ENCODE results near the gene FJX1. TPM values are rescaled to one million over a fixed set of nuclear protein-coding genes. Genes with fewer than 3 reads are reported as not detected.

Gene FJX1
- polyA plus RNA-seq, result not detected

GRCh38 chr11:35617687-35618496 is at the start of gene FJX1:
TSS of gene FJX1 (plus strand) at chr11:35618460. CDS start at chr11:35618637, 177 bp downstream.
- Mint-ChIP-seq H3K4me1 (peaks cover 6 to 12% (median 10%) of the 10 kb centered on the region in 3 donors), H3K4me3 (peak within 1 kb of the TSS; percentile 78 to 91 (median 86)), H3K36me3 (no peaks in the 10 kb centered on the region), H3K27ac (no peak within 1 kb of the TSS), H3K9me3 (no peaks in the 10 kb centered on the region), H3K27me3 (peaks cover 39% of the 10 kb centered on the region)

- Mint-ChIP-seq H3K9me3 (peaks cover 4 to 17% (median 15%) of the 10 kb centered on the region in 3 donors), H3K4me1 (no peaks in the 10 kb centered on the region), H3K27me3 (peaks cover 4% of the 10 kb centered on the region), H3K36me3 (no peaks in the 10 kb centered on the region), H3K4me3 (no peak overlapping the region), H3K27ac (no peak overlapping the region)
Measured at GRCh38 chr11:35571696-35572095, 46.6 kb upstream of the FJX1 start.

GRCh38 chr11:35579557-35580396 is 38.5 kb upstream of the FJX1 start:
- Mint-ChIP-seq H3K36me3 (no peaks in the 10 kb centered on the region), H3K9me3 (peaks cover 0 to 4% (median 0%) of the 10 kb centered on the region in 3 donors), H3K4me3 (no peak overlapping the region), H3K27me3 (peaks cover 22% of the 10 kb centered on the region), H3K27ac (no peak overlapping the region), H3K4me1 (no peaks in the 10 kb centered on the region)

- peaks cover 0 to 4% (median 0%) of the 10 kb centered on the region in 3 donors for H3K9me3 Mint-ChIP-seq
- H3K36me3 Mint-ChIP-seq, result no peaks in the 10 kb centered on the region
- H3K27ac Mint-ChIP-seq, result no peak overlapping the region
- no peaks in the 10 kb centered on the region for H3K4me1 Mint-ChIP-seq
- peaks cover 22% of the 10 kb centered on the region for H3K27me3 Mint-ChIP-seq
- H3K4me3 Mint-ChIP-seq, result no peak overlapping the region
Measured at GRCh38 chr11:35580397-35580781, 37.9 kb upstream of the FJX1 start.

- Mint-ChIP-seq H3K4me3 (no peak overlapping the region), H3K27me3 (peaks cover 24% of the 10 kb centered on the region), H3K27ac (no peak overlapping the region), H3K36me3 (no peaks in the 10 kb centered on the region), H3K9me3 (no peaks in the 10 kb centered on the region), H3K4me1 (no peaks in the 10 kb centered on the region)
Measured at GRCh38 chr11:35582033-35582432, 36.2 kb upstream of the FJX1 start.

GRCh38 chr11:35583126-35583525 is 35.1 kb upstream of the FJX1 start:
- Mint-ChIP-seq H3K27ac (no peak overlapping the region), H3K36me3 (no peaks in the 10 kb centered on the region), H3K4me1 (no peaks in the 10 kb centered on the region), H3K4me3 (no peak overlapping the region), H3K27me3 (peaks cover 22% of the 10 kb centered on the region), H3K9me3 (no peaks in the 10 kb centered on the region)

- H3K9me3 Mint-ChIP-seq, result no peaks in the 10 kb centered on the region
- H3K27ac Mint-ChIP-seq, result no peak overlapping the region
- no peaks in the 10 kb centered on the region for H3K4me1 Mint-ChIP-seq
- no peak overlapping the region for H3K4me3 Mint-ChIP-seq
- H3K36me3 Mint-ChIP-seq, result no peaks in the 10 kb centered on the region
- peaks cover 22% of the 10 kb centered on the region for H3K27me3 Mint-ChIP-seq
Measured at GRCh38 chr11:35583843-35584242, 34.4 kb upstream of the FJX1 start.

- no peaks in the 10 kb centered on the region for H3K36me3 Mint-ChIP-seq
Measured at GRCh38 chr11:35584321-35584720, 33.9 kb upstream of the FJX1 start.

GRCh38 chr11:35585416-35585815 is 32.8 kb upstream of the FJX1 start:
- Mint-ChIP-seq H3K36me3 (no peaks in the 10 kb centered on the region), H3K27me3 (peaks cover 24% of the 10 kb centered on the region), H3K4me1 (no peaks in the 10 kb centered on the region), H3K27ac (no peak overlapping the region), H3K9me3 (no peaks in the 10 kb centered on the region), H3K4me3 (no peak overlapping the region)

More at GRCh38 chr11:35584321-35584720, 33.9 kb upstream of the FJX1 start:
- Mint-ChIP-seq H3K27me3 (peaks cover 22% of the 10 kb centered on the region), H3K27ac (no peak overlapping the region), H3K9me3 (no peaks in the 10 kb centered on the region), H3K4me3 (no peak overlapping the region), H3K4me1 (no peaks in the 10 kb centered on the region)

- Mint-ChIP-seq H3K36me3 (no peaks in the 10 kb centered on the region), H3K4me1 (no peaks in the 10 kb centered on the region), H3K9me3 (no peaks in the 10 kb centered on the region), H3K4me3 (no peak overlapping the region), H3K27me3 (peaks cover 17% of the 10 kb centered on the region), H3K27ac (no peak overlapping the region)
Measured at GRCh38 chr11:35586222-35586621, 32.0 kb upstream of the FJX1 start.

GRCh38 chr11:35587972-35588371 is 30.3 kb upstream of the FJX1 start:
- Mint-ChIP-seq H3K27me3 (peaks cover 11% of the 10 kb centered on the region), H3K9me3 (no peaks in the 10 kb centered on the region), H3K4me3 (no peak overlapping the region), H3K27ac (no peak overlapping the region), H3K36me3 (no peaks in the 10 kb centered on the region), H3K4me1 (no peaks in the 10 kb centered on the region)

- Mint-ChIP-seq H3K27ac (no peak overlapping the region), H3K9me3 (no peaks in the 10 kb centered on the region), H3K36me3 (no peaks in the 10 kb centered on the region), H3K4me1 (no peaks in the 10 kb centered on the region), H3K4me3 (no peak overlapping the region), H3K27me3 (peaks cover 11% of the 10 kb centered on the region)
Measured at GRCh38 chr11:35588627-35589026, 29.6 kb upstream of the FJX1 start.

- Mint-ChIP-seq H3K4me3 (no peak overlapping the region), H3K4me1 (no peaks in the 10 kb centered on the region), H3K27me3 (peaks cover 8% of the 10 kb centered on the region), H3K27ac (no peak overlapping the region), H3K36me3 (no peaks in the 10 kb centered on the region), H3K9me3 (peaks cover 0 to 1% (median 0%) of the 10 kb centered on the region in 3 donors)
Measured at GRCh38 chr11:35589281-35589680, 29.0 kb upstream of the FJX1 start.

GRCh38 chr11:35590412-35590811 is 27.8 kb upstream of the FJX1 start:
- no peak overlapping the region for H3K4me3 Mint-ChIP-seq
- peaks cover 0 to 1% (median 0%) of the 10 kb centered on the region in 3 donors for H3K9me3 Mint-ChIP-seq

GRCh38 chr11:35593143-35593542 is 25.1 kb upstream of the FJX1 start:
- Mint-ChIP-seq H3K36me3 (no peaks in the 10 kb centered on the region), H3K4me1 (no peaks in the 10 kb centered on the region), H3K27me3 (peaks cover 2% of the 10 kb centered on the region), H3K4me3 (no peak overlapping the region), H3K27ac (no peak overlapping the region), H3K9me3 (peaks cover 0 to 1% (median under 1%) of the 10 kb centered on the region in 3 donors)

More at GRCh38 chr11:35590412-35590811, 27.8 kb upstream of the FJX1 start:
- Mint-ChIP-seq H3K36me3 (no peaks in the 10 kb centered on the region), H3K4me1 (no peaks in the 10 kb centered on the region), H3K27me3 (peaks cover 6% of the 10 kb centered on the region), H3K27ac (no peak overlapping the region)
